Ishikawa (cell line): ENCODE data around the gene RIMS4.

Source experiments
- EP300 ChIP-seq: IDR thresholded peaks from 2 replicates; pipeline ENCODE4 v1.6.1; 2012; ENCODE audit warnings: borderline replicate concordance
- FOXM1 ChIP-seq: IDR thresholded peaks from 2 replicates; pipeline ENCODE4 v1.6.1; 2012; ENCODE audit warnings: low read depth, borderline replicate concordance
- REST ChIP-seq: IDR thresholded peaks from 2 replicates; pipeline ENCODE4 v1.6.1; 2012; ENCODE audit warnings: low read depth, mild to moderate bottlenecking
- TAF1 ChIP-seq: IDR thresholded peaks from 2 replicates; pipeline ENCODE4 v1.6.1; 2012; ENCODE audit warnings: low read depth, mild to moderate bottlenecking
- USF1 ChIP-seq: IDR thresholded peaks from 2 replicates; pipeline ENCODE4 v1.6.1; 2012

GRCh38 chr20:44720997-44721784 lies 89.2 kb downstream of the RIMS4 start:
- TF ChIP-seq USF1, result no peak
- no peak for TF ChIP-seq EP300
- no peak for TF ChIP-seq TAF1
- TF ChIP-seq FOXM1, result no peak
- TF ChIP-seq REST, result no peak
